ENCODE results near the gene HEXIM1. TPM values are rescaled to one million over a fixed set of nuclear protein-coding genes. Genes with fewer than 3 reads are reported as not detected.
A peak's percentile ranks its signal among the peaks of the same experiment; 100 is the strongest.

Gene HEXIM1
- total RNA-seq, 2 experiments from 2014 or later, result 24.9 to 25.4 TPM

- ChIA-PET CTCF (interaction anchor here (1.3 to 5.0 kb wide), 3 partner anchors 20 to 35 kb away, joined by 3 to 41 read pairs (median 6); partner anchors contain the start of genes ACBD4 and HEXIM1), POLR2A (interaction anchor here (1.8 kb wide), 1 partner anchor 9 kb away, joined by 4 read pairs; the partner anchor contains the start of gene HEXIM2)
- no peak overlapping the region for H3K4me3 Mint-ChIP-seq
- H3K27me3 Mint-ChIP-seq, result no peaks in the 10 kb centered on the region
- peaks cover 12% of the 10 kb centered on the region for H3K4me1 Mint-ChIP-seq (ENCODE audit: low read depth)
- no peak overlapping the region for H3K27ac Mint-ChIP-seq
- DNase-seq, result no peak
- no peaks in the 10 kb centered on the region for H3K36me3 Mint-ChIP-seq
- no peaks in the 10 kb centered on the region for H3K9me3 Mint-ChIP-seq
- intact Hi-C loops (cut with micrococcal nuclease), result no loop called here
Observed at GRCh38 chr17:45170280-45170930, 22.1 kb downstream of the HEXIM1 start.

GRCh38 chr17:45170931-45171337 lies 22.7 kb downstream of the HEXIM1 start:
- intact Hi-C loops (cut with micrococcal nuclease), result no loop called here
- no peaks in the 10 kb centered on the region for H3K27me3 Mint-ChIP-seq
- ChIA-PET CTCF (interaction anchor here (1.3 to 5.0 kb wide), 3 partner anchors 20 to 35 kb away, joined by 3 to 41 read pairs (median 6); partner anchors contain the start of genes ACBD4 and HEXIM1), POLR2A (interaction anchor here (1.8 kb wide), 1 partner anchor 10 kb away, joined by 4 read pairs; the partner anchor contains the start of gene HEXIM2)
- peaks cover 11% of the 10 kb centered on the region for H3K4me1 Mint-ChIP-seq (ENCODE audit: low read depth)
- no peak for DNase-seq
- no peak overlapping the region for H3K27ac Mint-ChIP-seq
- H3K4me3 Mint-ChIP-seq, result no peak overlapping the region
- H3K36me3 Mint-ChIP-seq, result no peaks in the 10 kb centered on the region
- no peaks in the 10 kb centered on the region for H3K9me3 Mint-ChIP-seq

GRCh38 chr17:45171338-45172231 lies 23.3 kb downstream of the HEXIM1 start:
- no peak overlapping the region for H3K4me3 Mint-ChIP-seq
- peaks cover 11% of the 10 kb centered on the region for H3K4me1 Mint-ChIP-seq (ENCODE audit: low read depth)
- no peaks in the 10 kb centered on the region for H3K27me3 Mint-ChIP-seq
- CTCF ChIA-PET, result interaction anchor here (1.3 to 5.0 kb wide), 6 partner anchors 21 to 36 kb away, joined by 3 to 41 read pairs (median 10); partner anchors contain the start of genes ACBD4 and HEXIM1
- intact Hi-C loops (cut with micrococcal nuclease), result loop anchor here (2.0 kb wide), 1 partner anchor 23 kb away; the partner anchor contains the start of gene HEXIM1
- POLR2A ChIA-PET, result interaction anchor here (1.6 to 2.5 kb wide), 5 partner anchors 10 to 54 kb away, joined by 4 to 20 read pairs (median 6); partner anchors contain the start of genes HEXIM1 and HEXIM2
- no peaks in the 10 kb centered on the region for H3K9me3 Mint-ChIP-seq
- no peaks in the 10 kb centered on the region for H3K36me3 Mint-ChIP-seq
- DNase-seq, result no peak
- H3K27ac Mint-ChIP-seq, result peak overlapping the region; percentile 45

- no peak for DNase-seq
- Mint-ChIP-seq H3K36me3 (no peaks in the 10 kb centered on the region), H3K27ac (peak overlapping the region; percentile 45), H3K4me1 (ENCODE audit: low read depth) (peaks cover 11% of the 10 kb centered on the region), H3K4me3 (no peak overlapping the region), H3K27me3 (no peaks in the 10 kb centered on the region), H3K9me3 (no peaks in the 10 kb centered on the region)
- ChIA-PET POLR2A (interaction anchor here (1.6 to 2.5 kb wide), 4 partner anchors 11 to 54 kb away, joined by 4 to 20 read pairs (median 8); partner anchors contain the start of genes HEXIM1 and HEXIM2), CTCF (interaction anchor here (1.7 to 5.0 kb wide), 5 partner anchors 12 to 37 kb away, joined by 4 to 41 read pairs (median 15); partner anchors contain the start of genes ACBD4 and HEXIM1)
- intact Hi-C loops (cut with micrococcal nuclease), result loop anchor here (2.0 kb wide), 1 partner anchor 23 kb away; the partner anchor contains the start of gene HEXIM1
Observed at GRCh38 chr17:45172232-45172540, 23.9 kb downstream of the HEXIM1 start.

- CTCF ChIA-PET, result interaction anchor here (0.6 to 5.0 kb wide), 7 partner anchors 12 to 96 kb away, joined by 3 to 41 read pairs (median 10); partner anchors contain the start of genes ACBD4 and HEXIM1
- Mint-ChIP-seq H3K36me3 (no peaks in the 10 kb centered on the region), H3K27ac (peak overlapping the region; percentile 82), H3K4me1 (ENCODE audit: low read depth) (peaks cover 11% of the 10 kb centered on the region), H3K9me3 (no peaks in the 10 kb centered on the region), H3K4me3 (peak overlapping the region; percentile 54), H3K27me3 (no peaks in the 10 kb centered on the region)
- DNase-seq, result peak; percentile 68
- intact Hi-C loops (cut with micrococcal nuclease), result loop anchor here (1.0 to 2.0 kb wide), 2 partner anchors 11 to 24 kb away; partner anchors contain the start of genes HEXIM1 and HEXIM2
- POLR2A ChIA-PET, result interaction anchor here (0.6 to 2.5 kb wide), 6 partner anchors 11 to 197 kb away, joined by 3 to 20 read pairs (median 5); partner anchors contain the start of genes HEXIM1 and HEXIM2
Observed at GRCh38 chr17:45172541-45173286, 24.4 kb downstream of the HEXIM1 start.

GRCh38 chr17:45175759-45176115 lies 27.5 kb downstream of the HEXIM1 start:
- POLR2A ChIA-PET, result no interaction called here
- Mint-ChIP-seq H3K27ac (no peak overlapping the region), H3K4me3 (no peak overlapping the region)

GRCh38 chr17:45177563-45177962 lies 29.3 kb downstream of the HEXIM1 start:
- intact Hi-C loops (cut with micrococcal nuclease), result no loop called here
- no peak for DNase-seq
- Mint-ChIP-seq H3K36me3 (no peaks in the 10 kb centered on the region), H3K4me1 (ENCODE audit: low read depth) (peaks cover 6% of the 10 kb centered on the region), H3K9me3 (no peaks in the 10 kb centered on the region), H3K4me3 (no peak overlapping the region), H3K27me3 (no peaks in the 10 kb centered on the region), H3K27ac (no peak overlapping the region)
- ChIA-PET POLR2A (no interaction called here), CTCF (interaction anchor here (1.9 to 2.4 kb wide), 2 partner anchors 20 to 42 kb away, joined by 10 to 16 read pairs; partner anchors contain the start of gene ACBD4)

More at GRCh38 chr17:45175759-45176115, 27.5 kb downstream of the HEXIM1 start:
- DNase-seq, result no peak
- intact Hi-C loops (cut with micrococcal nuclease), result no loop called here
- Mint-ChIP-seq H3K36me3 (no peaks in the 10 kb centered on the region), H3K9me3 (no peaks in the 10 kb centered on the region), H3K4me1 (ENCODE audit: low read depth) (peaks cover 11% of the 10 kb centered on the region), H3K27me3 (no peaks in the 10 kb centered on the region)
- CTCF ChIA-PET, result interaction anchor here (2.0 kb wide), 1 partner anchor 40 kb away, joined by 9 read pairs; the partner anchor contains the start of gene ACBD4

- H3K4me1 Mint-ChIP-seq (ENCODE audit: low read depth), result no peaks in the 10 kb centered on the region
- H3K36me3 Mint-ChIP-seq, result no peaks in the 10 kb centered on the region
- ChIA-PET CTCF (interaction anchor here (0.9 to 1.7 kb wide), 3 partner anchors 14 to 49 kb away, joined by 3 to 8 read pairs (median 5); partner anchors contain the start of genes ACBD4 and HEXIM1), POLR2A (no interaction called here)
- H3K27me3 Mint-ChIP-seq, result no peaks in the 10 kb centered on the region
- intact Hi-C loops (cut with micrococcal nuclease), result no loop called here
- H3K4me3 Mint-ChIP-seq, result no peak overlapping the region
- no peaks in the 10 kb centered on the region for H3K9me3 Mint-ChIP-seq
- no peak overlapping the region for H3K27ac Mint-ChIP-seq
- no peak for DNase-seq
Observed at GRCh38 chr17:45184144-45184543, 35.9 kb downstream of the HEXIM1 start.

GRCh38 chr17:45186801-45187354 lies 38.6 kb downstream of the HEXIM1 start:
- no peak for DNase-seq
- H3K4me1 Mint-ChIP-seq (ENCODE audit: low read depth), result no peaks in the 10 kb centered on the region
- CTCF ChIA-PET, result no interaction called here
- no peaks in the 10 kb centered on the region for H3K36me3 Mint-ChIP-seq
- no peaks in the 10 kb centered on the region for H3K27me3 Mint-ChIP-seq
- H3K27ac Mint-ChIP-seq, result no peak overlapping the region
- POLR2A ChIA-PET, result no interaction called here
- no peaks in the 10 kb centered on the region for H3K9me3 Mint-ChIP-seq
- intact Hi-C loops (cut with micrococcal nuclease), result no loop called here
- no peak overlapping the region for H3K4me3 Mint-ChIP-seq

GRCh38 chr17:45189009-45189408 lies 40.7 kb downstream of the HEXIM1 start:
- no peaks in the 10 kb centered on the region for H3K9me3 Mint-ChIP-seq
- DNase-seq, result no peak

More at GRCh38 chr17:45189009-45189408, 40.7 kb downstream of the HEXIM1 start:
- CTCF ChIA-PET, result interaction anchor here (1.3 to 4.3 kb wide), 4 partner anchors 8 to 53 kb away, joined by 4 to 27 read pairs (median 8); partner anchors contain the start of gene ACBD4
- POLR2A ChIA-PET, result interaction anchor here (1.6 kb wide), 1 partner anchor 12 kb away, joined by 4 read pairs; no protein-coding TSS in a partner anchor
- Mint-ChIP-seq H3K27me3 (no peaks in the 10 kb centered on the region), H3K27ac (no peak overlapping the region), H3K4me3 (no peak overlapping the region), H3K4me1 (ENCODE audit: low read depth) (no peaks in the 10 kb centered on the region), H3K36me3 (no peaks in the 10 kb centered on the region)
- intact Hi-C loops (cut with micrococcal nuclease), result no loop called here
